Measurements from ENCODE around the gene GJA3.

- TF ChIP-seq POLR2A (IDR thresholded peaks at IDR 0.05) (no peak), POLR2AphosphoS5 (IDR thresholded peaks at IDR 0.05) (no peak), CTCF (IDR thresholded peaks at IDR 0.05) (no peak)
Observed at GRCh38 chr13:20127262-20127561, 33.6 kb downstream of the GJA3 start.
